K562 (cell line): Measurements from ENCODE around the gene ARFRP1. TPM values are rescaled to one million over a fixed set of nuclear protein-coding genes. Genes with fewer than 3 reads are reported as not detected.

ENCODE experiments used
- CBFA2T2 ChIP-seq: fragments of 450-650 bp; conservative IDR thresholded peaks from 2 replicates; pipeline ENCODE4 v1.6.1; 2017; ENCODE audit warnings: mild to moderate bottlenecking
- CC2D1A ChIP-seq: fragments of 450-650 bp; IDR thresholded peaks from 2 replicates; pipeline ENCODE4 v1.6.1; 2017; ENCODE audit warnings: mild to moderate bottlenecking
- CREB3L1 ChIP-seq: fragments of 450-650 bp; IDR thresholded peaks from 2 replicates; pipeline ENCODE4 v1.6.1; 2014; ENCODE audit warnings: low read depth, mild to moderate bottlenecking, moderate library complexity, borderline replicate concordance
- ELK3 ChIP-seq: fragments of 450-650 bp; formaldehyde crosslinking; IDR thresholded peaks from 2 replicates; pipeline ENCODE4 v1.4.0; 2020; ENCODE audit warnings: mild to moderate bottlenecking
- FOXO4 ChIP-seq: fragments of 450-650 bp; formaldehyde crosslinking; IDR thresholded peaks from 2 replicates; pipeline ENCODE4 v1.4.0; 2020; ENCODE audit warnings: mild to moderate bottlenecking, moderate library complexity
- FOXP1 ChIP-seq: sonication (generic); formaldehyde crosslinking; IDR thresholded peaks from 2 replicates; pipeline ENCODE4 v1.8.0; 2022; ENCODE audit warnings: mild to moderate bottlenecking, missing genetic modification reagents
- GMEB1 ChIP-seq: fragments of 250-450 bp; sonication (Bioruptor Pico); IDR thresholded peaks from 2 replicates; pipeline ENCODE4 v1.4.0; 2020; ENCODE audit warnings: mild to moderate bottlenecking
- IRF2 ChIP-seq: sonication (generic); formaldehyde crosslinking; IDR thresholded peaks from 2 replicates; pipeline ENCODE4 v1.8.1; 2022; ENCODE audit warnings: mild to moderate bottlenecking, missing genetic modification reagents
- KAT2B ChIP-seq: IDR thresholded peaks from one replicate; pipeline ENCODE4 v1.6.1; 2012; ENCODE audit warnings: low read depth, mild to moderate bottlenecking, control low read depth, inconsistent platforms, low read length, moderate library complexity
- MTA2 ChIP-seq: fragments of 450-650 bp; IDR thresholded peaks from 2 replicates; pipeline ENCODE4 v1.6.1; 2016; ENCODE audit warnings: low read depth
- POLR2H ChIP-seq: IDR thresholded peaks from 2 replicates; pipeline ENCODE4 v1.6.1; 2016; ENCODE audit warnings: missing genetic modification characterization, low read depth, mild to moderate bottlenecking, control low read depth, missing compliant biosample characterization, moderate library complexity
- POU5F1 ChIP-seq: fragments of 150-350 bp; IDR thresholded peaks from 2 replicates; pipeline ENCODE4 v1.6.1; 2014; ENCODE audit warnings: borderline replicate concordance, low read length, low read depth, mild to moderate bottlenecking; ENCODE audit not compliant: partially characterized antibody
- RBFOX2 ChIP-seq: fragments of 200-400 bp; formaldehyde crosslinking; IDR thresholded peaks from 2 replicates; pipeline ENCODE4 v1.6.1; 2017; ENCODE audit warnings: low read depth, mild to moderate bottlenecking, low read length, moderate library complexity
- RBM22 ChIP-seq: fragments of 200-400 bp; formaldehyde crosslinking; IDR thresholded peaks from 2 replicates; pipeline ENCODE4 v1.6.1; 2018; ENCODE audit warnings: low read length, low read depth; ENCODE audit not compliant: poor library complexity, severe bottlenecking
- SMARCC2 ChIP-seq: fragments of 450-650 bp; IDR thresholded peaks from 2 replicates; pipeline ENCODE4 v1.6.1; 2017; ENCODE audit warnings: antibody characterized with exemption, moderate library complexity, mild to moderate bottlenecking, low read depth
- SNRNP70 ChIP-seq: fragments of 200-400 bp; formaldehyde crosslinking; optimal IDR thresholded peaks from 2 replicates; pipeline ENCODE3; 2017; ENCODE audit warnings: low read depth, low read length
- SUPT5H ChIP-seq: fragments of 450-650 bp; IDR thresholded peaks from 2 replicates; pipeline ENCODE4 v1.6.1; 2016
- ZBTB33 ChIP-seq: sonication (generic); formaldehyde crosslinking; IDR thresholded peaks from 2 replicates; pipeline ENCODE4 v1.8.1; 2023; ENCODE audit warnings: mild to moderate bottlenecking, missing genetic modification reagents
- polyA plus RNA-seq, 8 experiments: library from polyadenylated mRNA; depleted of rRNA in 4 of 8; stranded (reverse) in 5 of 8; unstranded in 3 of 8; fragments of >200 nt; fragmentation: Nextera tagmentation in 2 of 8; fragmentation: Illumina TruSeq in 1 of 8; extraction: Ambion mirVana in 2 of 8; extraction: Trizol in 1 of 8; gene quantifications; 2 replicates each; pipeline versions ENCODE4 v1.2.1 to v1.2.3, GENCODE V29; 2011 to 2014; ENCODE audit warnings: inconsistent platforms in 1 of 8, missing spikeins in 1 of 8
- total RNA-seq, 7 experiments: library from RNA; depleted of rRNA in 6 of 7; stranded (reverse); fragments of >200 nt in 6 of 7; fragmentation: Illumina TruSeq in 2 of 7; extraction: Trizol in 2 of 7; gene quantifications; 2 replicates each; pipeline versions ENCODE4 v1.2.1 to v1.2.3, GENCODE V29; 2011 to 2021; ENCODE audit warnings: low replicate concordance in 1 of 7

The ARFRP1 gene
- total and polyA plus RNA-seq, 9 of the 15 experiments (the other 6 are each of a cell fraction or from before 2014, with no cell fraction given): 2.2 to 78.9 (median 37.3) TPM

- TF ChIP-seq KAT2B (no peak), RBFOX2 (0 out of 2 replicates have a peak, but pooled peaks have one; percentile 27), MTA2 (no peak), GMEB1 (CRISPR knock-in tag) (no peak), POLR2H (tag) (no peak), CBFA2T2 (no peak), ZBTB33 (CRISPR knock-in tag) (peak; percentile 40; the same call in 1 of the 2 replicates), ELK3 (CRISPR knock-in tag) (no peak), CC2D1A (no peak), IRF2 (no peak), SNRNP70 (peak; percentile 55), SMARCC2 (no peak), FOXP1 (CRISPR knock-in tag) (no peak), CREB3L1 (no peak), POU5F1 (no peak), RBM22 (peak; percentile 20), FOXO4 (CRISPR knock-in tag) (no peak), SUPT5H (peak; percentile 52; the same call in 1 of the 2 replicates)
Measured at GRCh38 chr20:63697868-63698545, 9.8 kb downstream of the ARFRP1 start (continued).
